Measurements from ENCODE around the gene ARHGAP21. TPM values are rescaled to one million over a fixed set of nuclear protein-coding genes. Genes with fewer than 3 reads are reported as not detected.
"Not testable (repeated sequence)": the region's sequence is repeated elsewhere in the genome, so short reads cannot be mapped to it uniquely, and the experiment has no call there.

The ARHGAP21 gene
- total RNA-seq, 1 experiment from 2014 or later = 11.6 TPM

GRCh38 chr10:24670964-24671670 lies 52.6 kb downstream of the ARHGAP21 start:
- Histone ChIP-seq H3K79me2 (ENCODE audit: low read length) (no peaks in the 10 kb centered on the region), H4K20me1 (ENCODE audit: insufficient read depth, low read depth, low read length) (no peaks in the 10 kb centered on the region), H2AFZ (ENCODE audit: low read length) (no peak overlapping the region), H3K9ac (ENCODE audit: low read length) (no peak overlapping the region), H3K4me2 (ENCODE audit: low read depth, low read length, poor library complexity, severe bottlenecking) (no peak overlapping the region), H3K36me3 (ENCODE audit: insufficient read depth, low read length) (no peaks in the 10 kb centered on the region), H3K9me2 (replicated peaks; ENCODE audit: insufficient read depth, low read length) (no peaks in the 10 kb centered on the region), H3K9me3 (ENCODE audit: low read length) (peaks cover 15% of the 10 kb centered on the region), H3K27ac (ENCODE audit: low read length) (no peak overlapping the region), H3K4me3 (ENCODE audit: low read length) (no peak overlapping the region), H3K4me1 (ENCODE audit: low read length) (no peaks in the 10 kb centered on the region), H3K27me3 (ENCODE audit: low read length) (no peaks in the 10 kb centered on the region)
- DNase-seq = no peak

DNA sequence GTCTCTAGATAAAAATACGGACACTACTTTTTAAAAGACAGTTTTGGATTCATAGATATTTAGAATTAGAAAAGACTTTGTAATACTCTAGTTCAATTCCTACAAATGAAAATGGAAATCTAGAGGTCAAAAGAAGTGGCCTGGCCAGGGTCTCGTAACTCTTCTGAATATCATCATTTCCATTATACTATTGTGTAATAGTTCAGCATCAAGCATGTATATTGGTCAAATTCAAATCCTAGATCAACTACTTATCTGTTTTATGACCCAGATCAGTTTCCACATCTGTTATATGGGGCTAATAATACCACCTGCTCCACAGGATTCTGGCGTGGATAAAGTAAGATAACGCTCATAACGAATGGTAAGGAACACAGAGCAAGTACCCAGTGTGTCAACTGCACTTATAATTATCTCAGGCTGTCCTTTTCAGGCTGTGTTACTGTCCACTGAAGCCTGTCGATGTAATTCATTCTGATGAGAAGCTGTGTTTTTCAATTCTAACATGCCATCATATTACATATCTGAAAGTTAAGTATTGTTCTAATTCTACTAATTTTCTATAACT lies 54.3 kb downstream of the ARHGAP21 start:
- Histone ChIP-seq H4K20me1 (ENCODE audit: insufficient read depth, low read depth, low read length) (no peaks in the 10 kb centered on the region), H2AFZ (ENCODE audit: low read length) (no peak overlapping the region)

DNA sequence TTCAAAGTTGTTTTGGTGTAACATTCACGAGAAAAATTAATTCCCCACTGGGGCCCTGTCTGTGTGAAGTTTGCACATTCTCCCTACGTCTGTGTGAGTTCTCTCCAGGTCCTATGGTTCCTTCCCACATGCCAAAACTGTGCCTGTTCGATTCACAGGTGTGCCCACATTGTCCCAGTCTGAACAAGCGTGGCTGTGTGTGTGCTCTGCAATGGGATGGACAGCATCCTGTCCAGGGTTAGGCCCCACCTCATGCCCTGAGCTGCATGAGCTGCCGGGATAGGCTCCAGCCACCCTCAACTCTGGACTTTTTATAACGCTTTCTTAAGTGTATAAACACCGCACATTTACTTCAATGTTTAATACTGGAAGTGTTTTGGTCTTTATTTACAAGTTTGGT lies 55.4 kb downstream of the ARHGAP21 start:
- no peak for DNase-seq
- H3K9ac ChIP-seq (ENCODE audit: low read length) = no peak overlapping the region

More for the DNA sequence above, 54.3 kb downstream of the ARHGAP21 start:
- no peaks in the 10 kb centered on the region for H3K79me2 ChIP-seq (ENCODE audit: low read length)
- no peaks in the 10 kb centered on the region for H3K36me3 ChIP-seq (ENCODE audit: insufficient read depth, low read length)
- H3K4me3 ChIP-seq (ENCODE audit: low read length) = no peak overlapping the region
- H3K27ac ChIP-seq (ENCODE audit: low read length) = no peak overlapping the region
- H3K27me3 ChIP-seq (ENCODE audit: low read length) = no peaks in the 10 kb centered on the region
- H3K9ac ChIP-seq (ENCODE audit: low read length) = no peak overlapping the region
- peaks cover 13% of the 10 kb centered on the region for H3K9me3 ChIP-seq (ENCODE audit: low read length)
- no peak for DNase-seq
- no peaks in the 10 kb centered on the region for H3K4me1 ChIP-seq (ENCODE audit: low read length)
- no peak overlapping the region for H3K4me2 ChIP-seq (ENCODE audit: low read depth, low read length, poor library complexity, severe bottlenecking)
- no peaks in the 10 kb centered on the region for H3K9me2 ChIP-seq (replicated peaks; ENCODE audit: insufficient read depth, low read length)

GRCh38 chr10:24664991-24665390 lies 58.7 kb downstream of the ARHGAP21 start:
- Histone ChIP-seq H2AFZ (ENCODE audit: low read length) (no peak overlapping the region), H3K9me2 (replicated peaks; ENCODE audit: insufficient read depth, low read length) (no peaks in the 10 kb centered on the region), H3K9ac (ENCODE audit: low read length) (no peak overlapping the region), H4K20me1 (ENCODE audit: insufficient read depth, low read depth, low read length) (no peaks in the 10 kb centered on the region), H3K4me2 (ENCODE audit: low read depth, low read length, poor library complexity, severe bottlenecking) (no peak overlapping the region), H3K9me3 (ENCODE audit: low read length) (peaks cover 2% of the 10 kb centered on the region; the same call in 1 of the 2 replicates), H3K79me2 (ENCODE audit: low read length) (no peaks in the 10 kb centered on the region), H3K27ac (ENCODE audit: low read length) (no peak overlapping the region), H3K4me3 (ENCODE audit: low read length) (no peak overlapping the region), H3K27me3 (ENCODE audit: low read length) (no peaks in the 10 kb centered on the region), H3K4me1 (ENCODE audit: low read length) (no peaks in the 10 kb centered on the region), H3K36me3 (ENCODE audit: insufficient read depth, low read length) (no peaks in the 10 kb centered on the region)
- DNase-seq = no peak

More for the DNA sequence above, 55.4 kb downstream of the ARHGAP21 start:
- no peaks in the 10 kb centered on the region for H3K36me3 ChIP-seq (ENCODE audit: insufficient read depth, low read length)
- H3K27me3 ChIP-seq (ENCODE audit: low read length) = no peaks in the 10 kb centered on the region
- no peak overlapping the region for H2AFZ ChIP-seq (ENCODE audit: low read length)
- no peaks in the 10 kb centered on the region for H3K4me1 ChIP-seq (ENCODE audit: low read length)
- H3K4me2 ChIP-seq (ENCODE audit: low read depth, low read length, poor library complexity, severe bottlenecking) = no peak overlapping the region
- no peak overlapping the region for H3K27ac ChIP-seq (ENCODE audit: low read length)
- H3K79me2 ChIP-seq (ENCODE audit: low read length) = no peaks in the 10 kb centered on the region
- H3K9me2 ChIP-seq (replicated peaks; ENCODE audit: insufficient read depth, low read length) = no peaks in the 10 kb centered on the region
- peaks cover 12% of the 10 kb centered on the region for H3K9me3 ChIP-seq (ENCODE audit: low read length)
- no peaks in the 10 kb centered on the region for H4K20me1 ChIP-seq (ENCODE audit: insufficient read depth, low read depth, low read length)
- no peak overlapping the region for H3K4me3 ChIP-seq (ENCODE audit: low read length)

DNA sequence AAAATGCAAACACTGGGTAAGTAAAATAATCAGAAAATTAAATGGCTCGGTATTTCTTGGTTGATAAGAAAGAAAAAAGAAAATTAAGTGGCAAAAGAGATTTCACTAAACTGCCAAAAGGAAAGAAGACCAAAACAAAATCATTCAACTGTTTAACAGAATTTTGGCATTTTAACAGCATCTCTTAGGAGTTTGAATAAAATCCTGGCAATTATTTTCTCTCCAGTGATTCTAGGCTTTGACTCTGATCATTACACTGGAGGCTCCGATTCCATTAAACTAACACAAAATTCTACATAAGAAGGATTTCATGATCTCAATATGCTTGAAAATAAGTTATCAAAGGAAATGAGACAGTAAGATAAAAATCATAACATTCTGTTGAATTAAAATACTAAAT lies 62.3 kb downstream of the ARHGAP21 start:
- Histone ChIP-seq H3K4me2 (ENCODE audit: low read depth, low read length, poor library complexity, severe bottlenecking) (no peak overlapping the region), H3K4me1 (ENCODE audit: low read length) (no peaks in the 10 kb centered on the region), H2AFZ (ENCODE audit: low read length) (no peak overlapping the region), H3K4me3 (ENCODE audit: low read length) (no peak overlapping the region), H3K9ac (ENCODE audit: low read length) (no peak overlapping the region), H3K27ac (ENCODE audit: low read length) (no peak overlapping the region), H3K9me2 (replicated peaks; ENCODE audit: insufficient read depth, low read length) (no peaks in the 10 kb centered on the region), H4K20me1 (ENCODE audit: insufficient read depth, low read depth, low read length) (no peaks in the 10 kb centered on the region), H3K9me3 (ENCODE audit: low read length) (0 out of 2 replicates have a peak, but pooled peaks cover 2% of the 10 kb centered on the region), H3K79me2 (ENCODE audit: low read length) (no peaks in the 10 kb centered on the region), H3K36me3 (ENCODE audit: insufficient read depth, low read length) (no peaks in the 10 kb centered on the region), H3K27me3 (ENCODE audit: low read length) (no peaks in the 10 kb centered on the region)
- DNase-seq = no peak

- H3K9me3 ChIP-seq (ENCODE audit: low read length); H4K20me1 ChIP-seq (ENCODE audit: insufficient read depth, low read depth, low read length); H3K9ac ChIP-seq (ENCODE audit: low read length); H3K79me2 ChIP-seq (ENCODE audit: low read length); H3K4me2 ChIP-seq (ENCODE audit: low read depth, low read length, poor library complexity, severe bottlenecking); H3K27me3 ChIP-seq (ENCODE audit: low read length); DNase-seq; H3K36me3 ChIP-seq (ENCODE audit: insufficient read depth, low read length); H3K4me3 ChIP-seq (ENCODE audit: low read length); H3K9me2 ChIP-seq (replicated peaks; ENCODE audit: insufficient read depth, low read length); H2AFZ ChIP-seq (ENCODE audit: low read length); H3K4me1 ChIP-seq (ENCODE audit: low read length); H3K27ac ChIP-seq (ENCODE audit: low read length): not testable (repeated sequence)
Observed at GRCh38 chr10:24658319-24658718, 65.4 kb downstream of the ARHGAP21 start.

DNA sequence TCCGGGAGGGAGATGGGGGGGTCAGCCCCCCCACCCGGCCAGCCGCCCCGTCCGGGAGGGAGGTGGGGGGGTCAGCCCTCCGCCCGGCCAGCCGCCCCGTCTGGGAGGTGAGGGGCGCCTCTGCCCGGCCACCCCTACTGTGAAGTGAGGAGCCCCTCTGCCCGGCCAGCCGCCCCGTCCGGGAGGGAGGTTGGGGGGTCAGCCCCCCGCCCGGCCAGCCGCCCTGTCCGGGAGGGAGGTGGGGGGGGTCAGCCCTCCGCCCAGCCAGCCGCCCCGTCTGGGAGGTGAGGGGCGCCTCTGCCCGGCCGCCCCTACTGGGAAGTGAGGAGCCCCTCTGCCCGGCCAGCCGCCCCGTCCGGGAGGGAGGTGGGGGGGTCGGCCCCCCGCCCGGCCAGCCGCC lies 67.4 kb downstream of the ARHGAP21 start:
- not testable (repeated sequence) for H3K79me2 ChIP-seq (ENCODE audit: low read length); H2AFZ ChIP-seq (ENCODE audit: low read length); H3K27me3 ChIP-seq (ENCODE audit: low read length); H3K9me3 ChIP-seq (ENCODE audit: low read length); H3K4me2 ChIP-seq (ENCODE audit: low read depth, low read length, poor library complexity, severe bottlenecking); H3K9ac ChIP-seq (ENCODE audit: low read length); DNase-seq; H3K9me2 ChIP-seq (replicated peaks; ENCODE audit: insufficient read depth, low read length); H3K36me3 ChIP-seq (ENCODE audit: insufficient read depth, low read length); H3K4me3 ChIP-seq (ENCODE audit: low read length); H3K27ac ChIP-seq (ENCODE audit: low read length); H3K4me1 ChIP-seq (ENCODE audit: low read length); H4K20me1 ChIP-seq (ENCODE audit: insufficient read depth, low read depth, low read length)

- no peak overlapping the region for H3K9ac ChIP-seq (ENCODE audit: low read length)
- H3K4me3 ChIP-seq (ENCODE audit: low read length) = no peak overlapping the region
- DNase-seq = no peak
- H3K9me2 ChIP-seq (replicated peaks; ENCODE audit: insufficient read depth, low read length) = no peaks in the 10 kb centered on the region
- H3K4me2 ChIP-seq (ENCODE audit: low read depth, low read length, poor library complexity, severe bottlenecking) = no peak overlapping the region
- no peak overlapping the region for H2AFZ ChIP-seq (ENCODE audit: low read length)
- H3K27me3 ChIP-seq (ENCODE audit: low read length) = no peaks in the 10 kb centered on the region
- H3K4me1 ChIP-seq (ENCODE audit: low read length) = no peaks in the 10 kb centered on the region
- no peaks in the 10 kb centered on the region for H4K20me1 ChIP-seq (ENCODE audit: insufficient read depth, low read depth, low read length)
- H3K79me2 ChIP-seq (ENCODE audit: low read length) = no peaks in the 10 kb centered on the region
- no peaks in the 10 kb centered on the region for H3K36me3 ChIP-seq (ENCODE audit: insufficient read depth, low read length)
- H3K27ac ChIP-seq (ENCODE audit: low read length) = no peak overlapping the region
- no peaks in the 10 kb centered on the region for H3K9me3 ChIP-seq (ENCODE audit: low read length)
Observed at GRCh38 chr10:24652381-24652957, 71.2 kb downstream of the ARHGAP21 start.

All from Karpas-422 (cell line).